ENCODE measurements around the gene NME9. TPM values are rescaled to one million over a fixed set of nuclear protein-coding genes. Genes with fewer than 3 reads are reported as not detected.

The NME9 gene
- total RNA-seq, 4 donors from 2014 or later: 1.3 to 5.0 TPM; not detected in 2

GRCh38 chr3:138314751-138315150, 14.9 kb downstream of the NME9 start:
- no peak overlapping the region for H3K27ac ChIP-seq
- no peak for DNase-seq
- peaks cover 0 to 3% of the 10 kb centered on the region in 2 donors for H3K9me3 ChIP-seq
- H3K4me1 ChIP-seq: no peaks in the 10 kb centered on the region
- no peaks in the 10 kb centered on the region for H3K27me3 ChIP-seq
- no peak overlapping the region for H3K4me3 ChIP-seq
- intact Hi-C loops (cut with DNase I; ENCODE audit: low total_unique reads): no loop called here
- no peaks in the 10 kb centered on the region for H3K36me3 ChIP-seq
- TF ChIP-seq POLR2A (IDR thresholded peaks at IDR 0.05) (no peak), CTCF (IDR thresholded peaks at IDR 0.05) (no peak)

DNA sequence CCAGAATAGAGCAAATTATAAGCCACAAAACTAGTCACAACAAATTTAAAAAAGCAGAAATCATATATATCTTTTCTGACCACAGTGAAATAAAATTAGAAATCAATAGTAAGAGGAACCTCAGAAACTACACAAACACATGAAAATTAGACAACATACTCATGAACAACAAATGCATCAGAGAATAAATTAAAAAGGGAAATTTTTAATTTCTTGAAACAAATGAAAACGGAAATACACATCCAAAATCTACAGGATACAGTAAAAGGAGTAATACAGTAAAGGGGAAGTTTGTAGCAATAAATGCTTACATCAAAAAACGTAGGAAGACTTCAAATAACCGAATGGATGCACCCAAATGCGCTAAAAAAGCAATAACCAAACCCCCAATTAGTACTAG, 19.2 kb downstream of the NME9 start:
- no peak overlapping the region for H3K4me3 ChIP-seq
- H3K36me3 ChIP-seq: no peaks in the 10 kb centered on the region
- no peaks in the 10 kb centered on the region for H3K27me3 ChIP-seq
- peaks cover 0 to 7% of the 10 kb centered on the region in 2 donors for H3K9me3 ChIP-seq
- intact Hi-C loops (cut with DNase I; ENCODE audit: low total_unique reads): no loop called here
- TF ChIP-seq CTCF (IDR thresholded peaks at IDR 0.05) (no peak), POLR2A (IDR thresholded peaks at IDR 0.05) (no peak)
- no peaks in the 10 kb centered on the region for H3K4me1 ChIP-seq
- DNase-seq: no peak
- no peak overlapping the region for H3K27ac ChIP-seq

GRCh38 chr3:138308783-138309182, 20.9 kb downstream of the NME9 start:
- H3K4me3 ChIP-seq: no peak overlapping the region
- TF ChIP-seq POLR2A (IDR thresholded peaks at IDR 0.05): no peak
- TF ChIP-seq CTCF (IDR thresholded peaks at IDR 0.05): no peak
- peaks cover 0 to 7% of the 10 kb centered on the region in 2 donors for H3K9me3 ChIP-seq
- no peaks in the 10 kb centered on the region for H3K27me3 ChIP-seq
- no peaks in the 10 kb centered on the region for H3K4me1 ChIP-seq
- intact Hi-C loops (cut with DNase I; ENCODE audit: low total_unique reads): no loop called here
- no peak overlapping the region for H3K27ac ChIP-seq
- no peaks in the 10 kb centered on the region for H3K36me3 ChIP-seq
- no peak for DNase-seq

GRCh38 chr3:138307899-138308298, 21.8 kb downstream of the NME9 start:
- no peak for TF ChIP-seq CTCF (IDR thresholded peaks at IDR 0.05)
- TF ChIP-seq POLR2A (IDR thresholded peaks at IDR 0.05): no peak
- Histone ChIP-seq H3K9me3 (peaks cover 0 to 7% of the 10 kb centered on the region in 2 donors), H3K4me3 (no peak overlapping the region), H3K27me3 (no peaks in the 10 kb centered on the region), H3K4me1 (no peaks in the 10 kb centered on the region), H3K27ac (no peak overlapping the region), H3K36me3 (no peaks in the 10 kb centered on the region)
- intact Hi-C loops (cut with DNase I; ENCODE audit: low total_unique reads): no loop called here
- no peak for DNase-seq

DNA sequence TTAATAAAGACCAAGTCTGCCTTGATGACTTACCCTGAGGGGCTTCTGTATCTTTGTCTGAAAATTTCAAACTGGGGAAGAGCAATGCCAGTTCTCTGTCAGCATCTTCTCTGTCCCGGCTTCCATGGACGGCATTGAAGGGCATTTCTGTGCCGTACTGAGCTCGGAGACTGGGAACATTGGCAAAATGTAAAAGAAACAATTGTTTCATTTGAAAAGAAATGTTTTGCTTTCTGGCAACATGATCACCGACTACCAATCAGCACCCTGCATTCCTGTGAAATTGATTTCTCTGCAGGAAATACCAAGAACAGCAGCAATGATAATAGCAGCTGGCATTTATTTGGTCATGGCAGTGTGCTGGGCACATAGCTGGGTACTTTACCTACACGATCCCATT, 26.2 kb downstream of the NME9 start:
- no peak for DNase-seq
- Histone ChIP-seq H3K27me3 (no peaks in the 10 kb centered on the region), H3K4me3 (no peak overlapping the region)

More for the DNA sequence above, 26.2 kb downstream of the NME9 start:
- H3K27ac ChIP-seq: no peak overlapping the region
- TF ChIP-seq POLR2A (IDR thresholded peaks at IDR 0.05) (no peak), CTCF (IDR thresholded peaks at IDR 0.05) (no peak)
- no peaks in the 10 kb centered on the region for H3K36me3 ChIP-seq
- H3K4me1 ChIP-seq: no peaks in the 10 kb centered on the region
- intact Hi-C loops (cut with DNase I; ENCODE audit: low total_unique reads): no loop called here
- H3K9me3 ChIP-seq: no peaks in the 10 kb centered on the region

All from uterus (tissue), 4 donors.